ENCODE measurements around the gene ZNF761. TPM values are rescaled to one million over a fixed set of nuclear protein-coding genes. Genes with fewer than 3 reads are reported as not detected.
"Not testable (repeated sequence)": the region's sequence is repeated elsewhere in the genome, so short reads cannot be mapped to it uniquely, and the experiment has no call there.

Gene ZNF761
- total RNA-seq, 1 donor from 2014 or later = 21.9 TPM

GRCh38 chr19:53471916-53472315 lies 40.1 kb downstream of the ZNF761 start:
- Mint-ChIP-seq H3K27me3 (ENCODE audit: unreplicated experiment) (peaks cover 12% of the 10 kb centered on the region), H3K27ac (ENCODE audit: unreplicated experiment) (peak overlapping the region; percentile 9), H3K4me1 (ENCODE audit: unreplicated experiment) (peaks cover 42% of the 10 kb centered on the region), H3K36me3 (ENCODE audit: low read depth, unreplicated experiment) (peaks cover 28% of the 10 kb centered on the region), H3K9me3 (ENCODE audit: unreplicated experiment) (peaks cover 5% of the 10 kb centered on the region), H3K4me3 (ENCODE audit: unreplicated experiment) (peak overlapping the region; percentile 31)
- no peak for DNase-seq (ENCODE audit: low spot score)
- no peak for TF ChIP-seq CTCF (IDR thresholded peaks at IDR 0.05; ENCODE audit: unreplicated experiment)

DNA sequence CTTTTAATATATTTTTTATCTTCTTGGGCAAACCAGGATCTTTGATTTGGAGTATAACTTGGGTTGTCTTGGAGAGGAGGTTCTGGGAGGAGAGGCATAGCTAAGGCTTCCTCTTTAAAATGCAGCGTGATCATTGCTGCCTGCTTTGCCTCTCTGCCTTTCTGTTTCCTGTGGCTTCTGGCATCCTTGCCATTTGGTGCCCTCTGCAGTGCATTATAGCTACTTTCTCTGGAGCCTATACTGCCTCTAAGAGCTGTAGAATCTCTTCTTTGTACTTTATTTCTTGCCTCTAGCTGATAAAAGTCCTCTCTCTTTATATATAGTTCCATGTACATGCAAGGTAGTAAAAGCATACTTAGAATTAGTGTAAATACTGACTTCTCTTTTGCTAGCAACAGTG lies 43.0 kb downstream of the ZNF761 start:
- not testable (repeated sequence) for H3K27ac Mint-ChIP-seq (ENCODE audit: unreplicated experiment); H3K9me3 Mint-ChIP-seq (ENCODE audit: unreplicated experiment); DNase-seq (ENCODE audit: low spot score); H3K4me3 Mint-ChIP-seq (ENCODE audit: unreplicated experiment)
- peaks cover 28% of the 10 kb centered on the region for H3K4me1 Mint-ChIP-seq (ENCODE audit: unreplicated experiment)
- peaks cover 16% of the 10 kb centered on the region for H3K27me3 Mint-ChIP-seq (ENCODE audit: unreplicated experiment)
- H3K36me3 Mint-ChIP-seq (ENCODE audit: low read depth, unreplicated experiment) = peaks cover 52% of the 10 kb centered on the region

- DNase-seq (ENCODE audit: low spot score); H3K27ac Mint-ChIP-seq (ENCODE audit: unreplicated experiment); H3K4me3 Mint-ChIP-seq (ENCODE audit: unreplicated experiment): not testable (repeated sequence)
- peaks cover 16% of the 10 kb centered on the region for H3K27me3 Mint-ChIP-seq (ENCODE audit: unreplicated experiment)
- H3K4me1 Mint-ChIP-seq (ENCODE audit: unreplicated experiment) = peaks cover 24% of the 10 kb centered on the region
- H3K9me3 Mint-ChIP-seq (ENCODE audit: unreplicated experiment) = peaks cover 16% of the 10 kb centered on the region
- H3K36me3 Mint-ChIP-seq (ENCODE audit: low read depth, unreplicated experiment) = peaks cover 58% of the 10 kb centered on the region
Observed at GRCh38 chr19:53475470-53475869, 43.7 kb downstream of the ZNF761 start.

DNA sequence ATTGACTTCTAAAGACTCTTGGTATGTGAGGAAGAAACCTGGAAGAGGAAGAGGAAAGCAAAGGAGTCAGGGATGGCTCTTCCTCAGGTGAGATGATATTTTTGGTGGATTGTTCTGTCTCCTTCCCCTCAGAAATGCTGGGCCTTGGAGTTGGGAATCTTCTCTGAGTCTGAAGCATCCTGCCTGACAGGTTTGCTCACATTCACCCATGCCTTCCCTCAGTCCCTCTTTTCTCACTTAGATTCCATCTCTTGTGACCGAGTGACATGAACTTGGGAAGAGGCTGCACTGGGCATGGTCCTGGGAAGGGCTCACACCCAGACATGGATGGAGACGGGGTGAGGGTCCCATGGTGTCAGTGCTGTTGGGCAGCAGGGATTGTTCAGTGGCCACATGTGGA lies 52.0 kb downstream of the ZNF761 start:
- not testable (repeated sequence) for DNase-seq (ENCODE audit: low spot score); H3K27ac Mint-ChIP-seq (ENCODE audit: unreplicated experiment)
- Mint-ChIP-seq H3K27me3 (ENCODE audit: unreplicated experiment) (peaks cover 13% of the 10 kb centered on the region), H3K36me3 (ENCODE audit: low read depth, unreplicated experiment) (peaks cover 84% of the 10 kb centered on the region), H3K4me3 (ENCODE audit: unreplicated experiment) (peak overlapping the region; percentile 42), H3K4me1 (ENCODE audit: unreplicated experiment) (peaks cover 19% of the 10 kb centered on the region), H3K9me3 (ENCODE audit: unreplicated experiment) (peaks cover 25% of the 10 kb centered on the region)

GRCh38 chr19:53485046-53486004 lies 53.5 kb downstream of the ZNF761 start:
- Mint-ChIP-seq H3K9me3 (ENCODE audit: unreplicated experiment) (peaks cover 10% of the 10 kb centered on the region), H3K36me3 (ENCODE audit: low read depth, unreplicated experiment) (peaks cover 77% of the 10 kb centered on the region), H3K27ac (ENCODE audit: unreplicated experiment) (no peak overlapping the region), H3K4me3 (ENCODE audit: unreplicated experiment) (no peak overlapping the region), H3K27me3 (ENCODE audit: unreplicated experiment) (peaks cover 5% of the 10 kb centered on the region), H3K4me1 (ENCODE audit: unreplicated experiment) (peaks cover 19% of the 10 kb centered on the region)
- TF ChIP-seq CTCF (IDR thresholded peaks at IDR 0.05; ENCODE audit: unreplicated experiment) = no peak
- no peak for DNase-seq (ENCODE audit: low spot score)

GRCh38 chr19:53492153-53492552 lies 60.4 kb downstream of the ZNF761 start:
- DNase-seq (ENCODE audit: low spot score) = no peak
- Mint-ChIP-seq H3K9me3 (ENCODE audit: unreplicated experiment) (peaks cover 9% of the 10 kb centered on the region), H3K27ac (ENCODE audit: unreplicated experiment) (no peak overlapping the region), H3K27me3 (ENCODE audit: unreplicated experiment) (peaks cover 2% of the 10 kb centered on the region), H3K36me3 (ENCODE audit: low read depth, unreplicated experiment) (peaks cover 69% of the 10 kb centered on the region), H3K4me1 (ENCODE audit: unreplicated experiment) (peaks cover 11% of the 10 kb centered on the region), H3K4me3 (ENCODE audit: unreplicated experiment) (peak overlapping the region; percentile 76)
- TF ChIP-seq CTCF (IDR thresholded peaks at IDR 0.05; ENCODE audit: unreplicated experiment) = no peak

GRCh38 chr19:53497311-53498023 lies 65.7 kb downstream of the ZNF761 start:
- Mint-ChIP-seq H3K4me1 (ENCODE audit: unreplicated experiment) (peaks cover 45% of the 10 kb centered on the region), H3K4me3 (ENCODE audit: unreplicated experiment) (peak overlapping the region; percentile 33), H3K36me3 (ENCODE audit: low read depth, unreplicated experiment) (peaks cover 41% of the 10 kb centered on the region), H3K27ac (ENCODE audit: unreplicated experiment) (peak overlapping the region; percentile 94)
- not testable (repeated sequence) for H3K9me3 Mint-ChIP-seq (ENCODE audit: unreplicated experiment); H3K27me3 Mint-ChIP-seq (ENCODE audit: unreplicated experiment); DNase-seq (ENCODE audit: low spot score)

DNA sequence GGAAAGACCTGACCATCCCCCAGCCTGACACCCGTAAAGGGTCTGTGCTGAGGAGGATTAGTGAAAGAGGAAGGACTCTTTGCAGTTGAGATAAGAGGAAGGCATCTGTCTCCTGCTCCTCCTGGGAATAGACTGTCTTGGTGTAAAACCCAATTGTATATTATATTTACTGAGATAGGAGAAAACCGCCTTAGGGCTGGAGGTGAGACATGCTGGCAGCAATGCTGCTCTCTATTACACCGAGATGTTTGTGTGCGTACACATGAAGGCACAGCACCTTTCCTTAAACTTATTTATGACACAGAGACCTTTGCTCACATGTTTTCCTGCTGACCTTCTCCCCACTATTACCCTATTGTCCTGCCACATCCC lies 66.2 kb downstream of the ZNF761 start:
- Mint-ChIP-seq H3K4me3 (ENCODE audit: unreplicated experiment) (peak overlapping the region; percentile 96), H3K27ac (ENCODE audit: unreplicated experiment) (peak overlapping the region; percentile 94), H3K36me3 (ENCODE audit: low read depth, unreplicated experiment) (peaks cover 35% of the 10 kb centered on the region), H3K4me1 (ENCODE audit: unreplicated experiment) (peaks cover 45% of the 10 kb centered on the region)
- peak; percentile 15 for DNase-seq (ENCODE audit: low spot score)
- H3K27me3 Mint-ChIP-seq (ENCODE audit: unreplicated experiment); H3K9me3 Mint-ChIP-seq (ENCODE audit: unreplicated experiment): not testable (repeated sequence)

- not testable (repeated sequence) for DNase-seq (ENCODE audit: low spot score); H3K9me3 Mint-ChIP-seq (ENCODE audit: unreplicated experiment); H3K27ac Mint-ChIP-seq (ENCODE audit: unreplicated experiment); H3K27me3 Mint-ChIP-seq (ENCODE audit: unreplicated experiment)
- Mint-ChIP-seq H3K36me3 (ENCODE audit: low read depth, unreplicated experiment) (peaks cover 43% of the 10 kb centered on the region), H3K4me1 (ENCODE audit: unreplicated experiment) (peaks cover 38% of the 10 kb centered on the region), H3K4me3 (ENCODE audit: unreplicated experiment) (peak overlapping the region; percentile 37)
Observed at GRCh38 chr19:53503151-53503550, 71.4 kb downstream of the ZNF761 start.
